Measurements from ENCODE around the gene MEX3D. TPM values are rescaled to one million over a fixed set of nuclear protein-coding genes. Genes with fewer than 3 reads are reported as not detected.
"Not testable (repeated sequence)": the region's sequence is repeated elsewhere in the genome, so short reads cannot be mapped to it uniquely, and the experiment has no call there.

Gene MEX3D
- total RNA-seq, 1 donor from 2014 or later = 8.0 TPM

GRCh38 chr19:1526979-1527649 lies 41.0 kb downstream of the MEX3D start:
- DNase-seq (no peak), ATAC-seq (ENCODE audit: poor library complexity) (no peak)
- intact Hi-C loops (cut with DNase I) = no loop called here

DNA sequence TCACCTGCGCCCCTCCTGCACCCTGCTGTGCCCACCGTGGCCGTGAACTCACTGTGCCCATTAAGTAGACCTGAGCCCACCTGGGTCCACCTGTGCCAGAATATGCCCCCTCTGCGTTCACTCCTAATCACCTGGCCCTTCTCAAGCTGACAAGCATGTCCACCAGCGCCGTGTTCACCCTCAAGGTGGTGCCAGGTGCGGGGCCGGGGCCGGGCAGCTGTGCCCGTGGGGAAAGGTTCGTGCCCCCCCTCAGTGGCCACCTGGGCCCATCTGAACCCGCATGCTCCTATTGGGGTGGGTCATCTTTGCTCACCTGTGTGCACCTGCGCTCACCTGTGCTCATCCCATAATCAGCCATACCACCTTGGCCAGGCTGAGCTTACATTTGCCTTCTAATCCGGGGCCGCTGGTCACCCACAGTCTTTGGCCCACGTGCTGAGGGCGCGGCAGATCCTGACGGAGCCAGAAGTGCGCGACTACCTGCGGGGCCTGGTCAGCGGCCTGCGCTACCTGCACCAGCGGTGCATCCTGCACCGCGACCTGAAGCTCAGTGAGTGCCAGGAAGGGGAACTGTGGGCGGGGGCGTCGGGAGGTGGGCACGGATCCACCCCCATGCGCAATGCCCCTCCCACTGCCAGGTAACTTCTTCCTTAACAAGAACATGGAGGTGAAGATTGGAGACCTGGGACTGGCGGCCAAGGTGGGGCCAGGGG lies 41.9 kb downstream of the MEX3D start:
- ATAC-seq (ENCODE audit: poor library complexity) = no peak
- intact Hi-C loops (cut with DNase I) = no loop called here
- DNase-seq = no peak

DNA sequence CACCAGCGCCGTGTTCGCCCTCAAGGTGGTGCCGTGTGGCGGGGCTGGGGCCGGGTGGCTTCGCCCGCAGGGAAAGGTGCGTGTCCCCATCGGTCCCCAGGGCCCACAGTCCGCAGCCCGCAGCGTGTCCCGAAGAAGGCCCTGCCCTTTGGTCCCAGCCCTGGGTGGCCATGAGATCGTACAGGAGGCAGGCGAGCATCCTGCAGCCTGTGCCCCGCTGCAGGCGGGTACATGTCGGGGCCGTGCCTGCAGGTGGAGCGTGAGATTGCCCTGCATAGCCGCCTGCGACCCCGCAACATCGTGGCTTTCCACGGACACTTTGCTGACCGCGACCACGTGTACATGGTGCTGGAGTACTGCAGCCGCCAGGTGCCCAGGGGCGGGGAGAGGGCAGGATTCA lies 42.8 kb downstream of the MEX3D start:
- DNase-seq (no peak), ATAC-seq (ENCODE audit: poor library complexity) (no peak)
- intact Hi-C loops (cut with DNase I) = no loop called here

DNA sequence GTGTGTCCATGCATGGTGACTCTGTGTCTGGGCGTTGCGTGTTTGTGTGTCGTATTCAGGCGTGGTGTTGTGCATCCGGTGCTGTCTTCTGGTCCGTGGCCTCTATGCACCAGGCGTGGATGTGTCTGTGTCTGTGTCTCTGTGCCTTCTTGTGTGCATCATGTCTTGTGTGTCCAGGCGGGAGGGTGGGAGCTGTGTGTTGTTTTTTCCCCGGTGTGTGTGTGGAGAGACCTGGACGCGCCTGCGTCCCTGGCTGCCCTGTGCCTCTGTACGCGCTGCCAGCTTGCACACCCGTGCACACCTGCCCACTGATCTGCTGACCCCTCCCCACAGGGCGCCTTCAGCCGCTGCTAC lies 43.2 kb downstream of the MEX3D start:
- intact Hi-C loops (cut with DNase I) = no loop called here
- DNase-seq (no peak), ATAC-seq (ENCODE audit: poor library complexity) (no peak)

DNA sequence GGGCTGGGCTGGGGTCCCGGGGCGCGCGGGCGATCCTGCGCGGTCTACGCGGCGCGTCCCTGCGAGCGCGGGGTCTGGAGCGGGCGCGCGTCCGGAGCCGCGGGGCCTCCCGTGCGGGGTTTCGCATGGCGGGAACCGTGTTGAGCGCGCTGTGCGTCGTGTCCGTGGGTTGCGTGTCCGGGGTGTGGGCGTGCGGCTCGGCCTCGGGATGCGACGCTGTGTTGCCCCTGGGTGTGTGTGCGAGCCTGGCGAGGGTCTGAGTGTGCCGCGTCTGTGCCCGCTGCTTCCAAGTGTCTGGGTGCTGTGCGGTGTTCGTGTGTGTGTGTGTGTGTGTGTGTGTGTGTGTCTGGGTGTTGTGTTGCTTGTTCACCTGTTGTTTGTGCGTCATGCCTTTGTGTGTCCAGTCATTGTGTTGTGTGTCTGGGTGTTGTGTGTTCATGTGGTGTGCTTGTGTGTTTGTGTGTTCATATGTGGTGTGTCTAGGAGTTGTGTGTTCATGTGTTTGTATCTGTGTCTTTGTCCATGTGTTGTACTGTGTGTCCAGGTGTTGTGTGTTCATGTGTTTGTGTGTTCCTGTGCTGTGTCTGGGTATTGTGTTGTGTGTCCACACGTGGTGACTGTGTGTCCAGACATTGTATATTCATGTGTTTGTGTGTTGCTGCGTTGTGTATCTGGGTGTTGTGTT lies 43.7 kb downstream of the MEX3D start:
- intact Hi-C loops (cut with DNase I) = no loop called here
- ATAC-seq (ENCODE audit: poor library complexity) (no peak), DNase-seq (no peak)

DNA sequence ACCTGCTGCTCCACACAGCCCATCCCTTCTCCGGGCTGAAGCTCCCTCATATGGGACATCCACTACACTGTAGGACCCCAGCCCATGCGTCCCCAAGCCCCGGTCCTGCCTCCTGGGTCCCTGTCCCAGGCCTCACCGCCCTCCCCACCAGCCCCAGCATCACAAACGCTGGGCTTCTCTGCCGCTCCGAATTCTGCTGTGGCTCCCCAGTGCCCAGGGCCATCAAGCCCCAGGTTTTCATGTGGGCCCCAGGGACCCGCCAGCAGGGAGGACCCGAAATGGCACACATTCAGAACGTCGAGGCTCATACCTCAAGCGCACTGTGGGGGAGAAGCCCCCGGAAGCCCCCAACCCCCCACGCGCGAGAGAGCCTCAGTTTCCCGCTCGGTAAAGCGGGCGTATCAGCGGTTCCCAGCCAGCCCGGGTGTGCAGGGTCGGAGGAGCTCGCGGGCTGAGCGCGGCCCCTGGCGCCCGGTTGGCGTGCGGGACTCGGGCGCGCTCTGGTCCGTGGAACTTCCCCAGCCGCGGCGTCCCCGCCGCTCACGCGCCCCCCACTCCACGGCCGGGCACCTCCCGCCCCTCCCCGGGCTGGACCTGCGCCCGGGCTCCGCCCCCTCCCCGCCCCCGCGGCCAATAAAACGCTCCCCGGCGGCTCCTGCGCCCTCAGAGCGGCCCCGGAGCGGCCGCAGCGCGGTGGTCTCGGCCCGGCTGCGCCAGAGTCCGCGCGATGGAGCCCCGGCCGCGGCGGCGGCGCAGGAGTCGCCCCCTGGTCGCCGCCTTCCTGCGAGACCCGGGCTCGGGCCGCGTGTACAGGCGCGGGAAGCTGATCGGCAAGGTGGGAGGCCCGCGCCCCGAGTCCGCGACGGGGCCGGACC lies 44.5 kb downstream of the MEX3D start, which contains the start of gene PLK5:
Gene PLK5 (plus strand): TSS at position 666 of the 875 bp plus-strand sequence. CDS start 2,920 bp downstream, outside the sequence.
- intact Hi-C loops (cut with DNase I) = no loop called here
- ATAC-seq (ENCODE audit: poor library complexity) (peak; percentile 21), DNase-seq (no peak)

DNA sequence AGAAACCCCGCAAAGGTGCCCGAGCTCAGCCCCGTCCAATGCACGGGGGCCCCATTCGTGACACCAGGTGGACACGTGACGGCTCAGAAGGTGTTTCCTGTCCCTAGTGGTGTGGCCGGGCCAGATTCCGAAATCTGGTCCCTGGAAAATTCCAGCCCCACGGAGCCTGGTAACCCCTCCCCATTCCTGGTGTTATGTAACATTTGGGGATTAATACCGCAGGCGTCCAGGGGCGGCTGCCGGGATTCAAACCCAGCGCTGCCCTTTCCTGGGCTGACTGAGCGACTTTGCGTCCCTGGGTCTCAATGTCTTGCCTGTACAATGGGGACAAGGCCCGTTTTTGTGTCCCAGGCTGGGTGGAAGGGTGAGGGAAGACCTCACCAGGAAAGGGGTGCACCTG lies 45.3 kb downstream of the MEX3D start:
- no peak for ATAC-seq (ENCODE audit: poor library complexity)
- no peak for DNase-seq
- intact Hi-C loops (cut with DNase I) = no loop called here

GRCh38 chr19:1522061-1522460 lies 46.1 kb downstream of the MEX3D start:
- intact Hi-C loops (cut with DNase I) = no loop called here
- ATAC-seq (ENCODE audit: poor library complexity) (no peak), DNase-seq (no peak)

DNA sequence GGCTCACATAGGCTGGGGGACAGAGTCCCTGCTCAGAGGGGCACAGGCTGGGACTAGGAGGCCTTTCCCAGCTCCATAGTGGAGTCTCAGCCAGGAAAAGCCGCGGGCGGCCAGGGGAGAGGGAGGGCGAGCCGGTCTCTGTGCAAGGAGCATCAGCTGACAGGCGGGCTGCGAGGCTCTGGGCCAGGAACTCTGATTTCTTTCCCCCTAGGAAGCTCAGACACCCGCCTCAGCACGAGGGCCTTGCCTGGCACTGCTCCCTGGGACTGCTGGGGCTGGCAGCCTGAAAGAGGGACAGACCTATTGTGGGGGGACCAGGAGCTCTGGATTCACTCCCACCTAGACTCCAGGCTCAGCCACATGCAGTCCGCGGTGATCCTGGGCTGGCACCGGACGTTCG lies 46.5 kb downstream of the MEX3D start:
- intact Hi-C loops (cut with DNase I) = no loop called here
- ATAC-seq (ENCODE audit: poor library complexity) = peak; percentile 66
- no peak for DNase-seq

- DNase-seq = no peak
- no peak for ATAC-seq (ENCODE audit: poor library complexity)
- intact Hi-C loops (cut with DNase I) = no loop called here
Measured at GRCh38 chr19:1520203-1520780, 47.8 kb downstream of the MEX3D start.

GRCh38 chr19:1519802-1520201 lies 48.3 kb downstream of the MEX3D start:
- DNase-seq; intact Hi-C loops (cut with DNase I); ATAC-seq (ENCODE audit: poor library complexity): not testable (repeated sequence)

GRCh38 chr19:1518471-1518870 lies 49.7 kb downstream of the MEX3D start:
- DNase-seq = no peak
- intact Hi-C loops (cut with DNase I) = no loop called here
- ATAC-seq (ENCODE audit: poor library complexity) = no peak

DNA sequence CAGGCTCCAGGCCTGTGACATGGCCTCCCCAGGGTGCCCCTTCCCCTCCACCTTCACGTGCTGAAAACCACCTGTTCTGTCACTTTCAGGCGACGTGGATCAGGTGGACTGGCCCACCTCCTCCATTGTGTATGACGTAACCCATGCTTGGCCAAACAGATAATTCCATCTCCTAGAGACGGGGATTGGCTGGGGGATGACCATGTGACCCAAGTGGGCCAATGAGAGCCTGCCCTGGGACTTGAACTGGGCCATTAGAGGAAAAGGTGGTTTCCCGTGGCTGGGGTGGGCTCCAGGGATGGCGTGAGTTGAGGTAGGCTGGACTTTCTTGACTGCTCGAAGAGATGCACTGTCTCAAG lies 51.8 kb downstream of the MEX3D start:
- intact Hi-C loops (cut with DNase I) = no loop called here
- ATAC-seq (ENCODE audit: poor library complexity) (no peak), DNase-seq (no peak)

DNA sequence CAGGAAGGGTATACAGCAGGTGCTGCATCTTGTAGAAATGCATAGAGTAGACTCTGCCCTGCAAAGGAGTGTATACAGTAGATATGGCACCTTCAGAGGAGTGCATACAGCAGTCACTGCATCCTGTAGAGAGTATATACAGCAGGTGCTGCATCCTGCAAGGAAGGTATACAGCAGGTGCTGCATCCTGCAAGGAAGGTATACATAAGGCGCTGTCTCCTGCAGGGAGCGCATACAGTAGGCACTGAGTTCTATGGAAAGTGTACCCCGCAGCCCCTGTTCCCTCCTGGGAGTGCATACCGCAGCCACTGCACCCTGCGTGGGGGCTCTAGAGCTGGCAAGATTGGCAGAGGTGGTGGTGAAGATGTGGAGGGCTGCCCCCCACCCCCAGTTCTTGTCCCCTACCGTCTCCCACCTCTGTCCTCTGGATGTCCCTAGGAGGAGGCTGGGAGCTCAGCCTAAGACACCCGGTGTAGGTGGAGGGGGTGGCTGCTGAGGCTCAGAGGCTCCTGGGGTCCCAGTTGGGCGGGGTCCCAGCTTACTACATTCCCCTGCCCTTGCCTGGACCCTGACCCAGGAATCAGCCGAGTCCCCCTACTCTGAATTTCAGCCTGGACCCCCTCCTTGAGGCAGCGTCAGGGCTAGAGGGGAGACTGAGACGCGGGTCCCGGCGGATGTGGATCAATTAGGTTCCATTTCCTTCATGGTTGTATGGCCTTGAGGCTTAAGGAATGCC lies 53.0 kb downstream of the MEX3D start:
- DNase-seq = no peak
- no peak for ATAC-seq (ENCODE audit: poor library complexity)
- intact Hi-C loops (cut with DNase I) = no loop called here

DNA sequence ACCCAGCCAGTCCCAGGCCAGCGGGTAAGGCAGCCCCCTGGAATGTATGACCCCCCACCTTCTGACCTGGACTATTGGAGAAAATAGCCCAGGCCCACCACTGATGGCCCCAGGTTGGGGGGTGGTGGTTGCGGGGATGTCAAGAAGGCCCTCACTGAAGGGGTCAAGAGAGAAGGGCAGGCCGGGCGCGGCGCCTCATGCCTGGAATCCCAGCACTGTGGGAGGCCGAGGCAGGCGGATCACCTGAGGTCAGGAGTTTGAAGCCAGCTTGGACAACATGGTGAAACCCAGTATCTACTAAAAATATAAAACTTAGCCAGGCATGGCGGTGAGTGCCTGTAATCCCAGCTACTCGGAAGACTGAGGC lies 53.8 kb downstream of the MEX3D start:
- ATAC-seq (ENCODE audit: poor library complexity) (no peak), DNase-seq (no peak)
- intact Hi-C loops (cut with DNase I) = no loop called here

GRCh38 chr19:1513499-1514294 lies 54.4 kb downstream of the MEX3D start:
- peak; percentile 68 for DNase-seq
- ATAC-seq (ENCODE audit: poor library complexity) = peak; percentile 64
- intact Hi-C loops (cut with DNase I) = no loop called here

DNA sequence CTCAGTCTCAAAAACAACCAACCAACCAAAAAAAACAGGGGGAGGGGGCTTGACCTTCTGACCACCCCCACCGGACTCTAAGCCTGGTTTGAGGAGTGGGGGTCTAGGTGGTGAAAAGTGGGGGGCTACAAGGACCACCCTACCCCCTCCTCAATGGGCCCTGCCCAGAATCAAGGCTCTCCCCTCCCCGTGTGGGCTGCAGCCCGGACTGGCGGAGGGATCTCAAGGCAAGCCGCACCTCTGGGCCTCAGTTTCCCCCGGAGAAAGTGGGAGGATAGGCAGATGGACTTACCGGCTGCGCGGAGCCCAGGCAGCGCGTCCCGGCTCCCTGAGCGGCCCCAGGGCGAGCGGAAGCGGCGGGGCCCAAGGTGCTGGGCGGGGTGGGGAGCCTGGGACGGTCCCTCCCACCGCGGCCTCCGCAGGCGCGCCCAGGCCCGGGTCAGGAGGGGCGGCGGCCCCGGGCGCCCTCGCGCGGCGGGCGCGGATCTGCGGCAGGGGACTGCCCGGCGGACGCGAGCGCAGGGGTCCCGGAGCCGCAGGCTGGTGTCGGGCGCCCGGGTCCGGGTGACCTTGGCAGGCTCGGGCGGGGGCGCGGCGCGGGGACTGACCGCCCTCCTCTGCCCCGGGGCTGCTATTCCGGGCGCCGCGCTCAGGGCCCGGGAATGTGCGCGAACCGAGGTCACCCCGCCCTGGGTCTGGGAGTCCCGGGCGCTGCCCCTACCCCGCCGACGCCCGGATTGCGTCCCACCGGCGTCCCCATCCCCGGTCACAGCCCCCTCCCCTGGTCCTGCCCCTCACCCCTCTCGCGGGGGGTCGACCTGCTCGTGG lies 55.2 kb downstream of the MEX3D start, which contains the start of gene ADAMTSL5:
Gene ADAMTSL5 (minus strand): TSS at position 349 of the 828 bp plus-strand sequence. CDS start 2,076 bp downstream, outside the sequence.
- intact Hi-C loops (cut with DNase I) = no loop called here
- ATAC-seq (ENCODE audit: poor library complexity) (peak; percentile 72), DNase-seq (peak; percentile 74)
